ENCODE results near the gene NACC2.

DNA sequence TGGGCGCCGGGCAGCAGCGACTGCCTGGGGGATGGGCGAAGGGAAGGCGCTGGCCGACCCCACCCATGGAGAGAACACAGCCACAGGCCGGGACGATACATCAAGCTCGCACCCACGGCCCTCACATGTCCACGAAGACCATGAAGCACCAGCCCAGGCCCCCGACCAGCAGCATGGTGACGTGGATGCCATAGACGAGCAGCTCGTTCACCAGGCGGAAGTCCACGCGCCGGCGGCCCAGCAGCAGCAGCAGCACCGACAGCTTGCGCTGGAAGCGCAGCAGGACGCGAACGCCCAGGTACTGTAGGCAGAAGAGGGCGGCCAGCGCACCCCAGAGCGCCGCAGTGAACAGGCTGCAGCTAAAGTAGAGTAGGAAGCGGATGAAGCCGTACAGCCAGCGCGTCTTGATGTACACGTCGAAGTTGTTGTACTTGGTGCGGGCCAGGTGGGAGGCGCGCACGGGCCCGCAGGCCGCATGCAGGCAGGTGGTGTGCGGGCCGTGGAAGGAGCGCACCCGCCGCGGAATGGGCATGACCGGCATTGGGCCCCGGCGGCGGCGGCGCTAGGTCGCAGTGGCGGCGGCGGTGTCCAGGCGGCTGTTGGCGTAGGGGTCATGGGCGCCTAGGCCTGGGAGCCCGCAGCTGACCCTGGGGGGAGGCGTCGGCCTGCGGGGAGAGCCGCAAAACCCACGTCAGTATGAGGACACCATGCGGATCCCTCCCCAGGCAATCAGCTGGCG is 21.4 kb upstream of the NACC2 start:
- TF ChIP-seq, protein P1, sequence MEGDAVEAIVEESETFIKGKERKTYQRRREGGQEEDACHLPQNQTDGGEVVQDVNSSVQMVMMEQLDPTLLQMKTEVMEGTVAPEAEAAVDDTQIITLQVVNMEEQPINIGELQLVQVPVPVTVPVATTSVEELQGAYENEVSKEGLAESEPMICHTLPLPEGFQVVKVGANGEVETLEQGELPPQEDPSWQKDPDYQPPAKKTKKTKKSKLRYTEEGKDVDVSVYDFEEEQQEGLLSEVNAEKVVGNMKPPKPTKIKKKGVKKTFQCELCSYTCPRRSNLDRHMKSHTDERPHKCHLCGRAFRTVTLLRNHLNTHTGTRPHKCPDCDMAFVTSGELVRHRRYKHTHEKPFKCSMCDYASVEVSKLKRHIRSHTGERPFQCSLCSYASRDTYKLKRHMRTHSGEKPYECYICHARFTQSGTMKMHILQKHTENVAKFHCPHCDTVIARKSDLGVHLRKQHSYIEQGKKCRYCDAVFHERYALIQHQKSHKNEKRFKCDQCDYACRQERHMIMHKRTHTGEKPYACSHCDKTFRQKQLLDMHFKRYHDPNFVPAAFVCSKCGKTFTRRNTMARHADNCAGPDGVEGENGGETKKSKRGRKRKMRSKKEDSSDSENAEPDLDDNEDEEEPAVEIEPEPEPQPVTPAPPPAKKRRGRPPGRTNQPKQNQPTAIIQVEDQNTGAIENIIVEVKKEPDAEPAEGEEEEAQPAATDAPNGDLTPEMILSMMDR (IDR thresholded peaks at IDR 0.05; ENCODE audit: extremely low read depth in 1 of 2, insufficient read depth in 1 of 2, low read depth in 1 of 2, low read length in 2 of 2), result no peak
- no peak for TF ChIP-seq POLR2AphosphoS5 (IDR thresholded peaks at IDR 0.05; ENCODE audit: insufficient read depth, low read depth, low read length)
- TF ChIP-seq, protein P2, sequence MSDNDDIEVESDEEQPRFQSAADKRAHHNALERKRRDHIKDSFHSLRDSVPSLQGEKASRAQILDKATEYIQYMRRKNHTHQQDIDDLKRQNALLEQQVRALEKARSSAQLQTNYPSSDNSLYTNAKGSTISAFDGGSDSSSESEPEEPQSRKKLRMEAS (IDR thresholded peaks at IDR 0.05; ENCODE audit: insufficient read depth, insufficient read length), result no peak
- TF ChIP-seq MYC (IDR thresholded peaks at IDR 0.05; ENCODE audit: low read depth, low read length), result no peak
- TF ChIP-seq POLR2A (IDR thresholded peaks at IDR 0.05; ENCODE audit: low read depth, low read length), result no peak
- TF ChIP-seq EZH2 (IDR thresholded peaks at IDR 0.05; ENCODE audit: borderline replicate concordance, low read depth, low read length, severe bottlenecking), result no peak
